VCaP (cell line): ENCODE measurements around the gene CRYBA2.

Source experiments
- H3K27ac ChIP-seq: fragments of 450-650 bp; 2 replicates; pipeline ENCODE4 v1.5.1; 2017
- CTCF ChIP-seq: fragments of 450-650 bp; conservative IDR thresholded peaks from 2 replicates; pipeline ENCODE4 v1.5.1; 2017; ENCODE audit warnings: mild to moderate bottlenecking, moderate library complexity

Gene CRYBA2

GRCh38 chr2:219022041-219022440, 28.8 kb upstream of the CRYBA2 start:
- no peak for TF ChIP-seq CTCF
- no peak overlapping the region for H3K27ac ChIP-seq

GRCh38 chr2:219021591-219021990, 28.4 kb upstream of the CRYBA2 start:
- no peak for TF ChIP-seq CTCF

GRCh38 chr2:219020604-219021365, 27.6 kb upstream of the CRYBA2 start:
- TF ChIP-seq CTCF, result no peak
- H3K27ac ChIP-seq, result peak overlapping the region; percentile 21; the same call in 1 of the 2 replicates

More at GRCh38 chr2:219021591-219021990, 28.4 kb upstream of the CRYBA2 start:
- no peak overlapping the region for H3K27ac ChIP-seq

- no peak for TF ChIP-seq CTCF
- H3K27ac ChIP-seq, result no peak overlapping the region
Measured at GRCh38 chr2:219019436-219019835, 26.2 kb upstream of the CRYBA2 start.

GRCh38 chr2:219018726-219019125, 25.5 kb upstream of the CRYBA2 start:
- H3K27ac ChIP-seq, result no peak overlapping the region
- no peak for TF ChIP-seq CTCF

GRCh38 chr2:219018286-219018685, 25.1 kb upstream of the CRYBA2 start:
- H3K27ac ChIP-seq, result no peak overlapping the region

More at GRCh38 chr2:219018286-219018685, 25.1 kb upstream of the CRYBA2 start:
- no peak for TF ChIP-seq CTCF
